Right atrium auricular region (tissue), 2 donors: ENCODE measurements around the gene MRAP2. TPM values are rescaled to one million over a fixed set of nuclear protein-coding genes. Genes with fewer than 3 reads are reported as not detected.
"Not testable (repeated sequence)": the region's sequence is repeated elsewhere in the genome, so short reads cannot be mapped to it uniquely, and the experiment has no call there.

Experiments
- DNase-seq: peaks from one replicate; pipeline ENCODE4 v3.0.0-alpha.2; 2019; ENCODE audit warnings: low spot score
- H3K27ac ChIP-seq, 2 donors: fragments of 200-600 bp; sonication (generic); 1 replicate in 1 of 2; 2 replicates in 1 of 2; pipeline ENCODE4 v1.5.1; 2016 to 2019
- H3K27me3 ChIP-seq, 2 donors: fragments of 200-600 bp; sonication (generic); one replicate each; pipeline versions ENCODE4 v1.5.1 to v1.6.0; 2017 to 2019
- H3K36me3 ChIP-seq: fragments of 200-600 bp; sonication (generic); one replicate; pipeline ENCODE4 v1.5.1; 2016
- H3K4me1 ChIP-seq, 2 donors: fragments of 200-600 bp; sonication (generic); one replicate each; pipeline versions ENCODE4 v1.5.1 to v1.6.0; 2017 to 2019
- H3K4me3 ChIP-seq, 2 donors: fragments of 200-600 bp; sonication (generic); 1 replicate in 1 of 2; 2 replicates in 1 of 2; pipeline ENCODE4 v1.5.1; 2017 to 2019; ENCODE audit warnings: mild to moderate bottlenecking in 1 of 2, moderate library complexity in 1 of 2
- H3K9me3 ChIP-seq, 2 donors: fragments of 200-600 bp; sonication (generic); one replicate each; pipeline ENCODE4 v1.5.1; 2019
- CTCF ChIP-seq, 2 donors: fragments of 200-600 bp; sonication (generic); IDR thresholded peaks; one replicate each; pipeline ENCODE4 v1.5.1; 2019; ENCODE audit warnings: antibody characterized with exemption in 2 of 2
- total RNA-seq, 2 donors: library from RNA; depleted of rRNA; stranded (reverse); fragments of >200 nt; gene quantifications; one replicate each; pipeline ENCODE4 v1.1.0, GENCODE V29; 2016

Gene MRAP2
- total RNA-seq, 2 donors from 2014 or later: 0.20 TPM; not detected in 1

- no peak for TF ChIP-seq CTCF (IDR thresholded peaks at IDR 0.05)
- H3K27ac ChIP-seq: no peak overlapping the region
These were observed 84.6 kb downstream of the MRAP2 start for GRCh38 chr6:84118191-84118590.

GRCh38 chr6:84119277-84119676 is 85.7 kb downstream of the MRAP2 start:
- H3K27me3 ChIP-seq: no peaks in the 10 kb centered on the region
- no peak for DNase-seq
- H3K4me3 ChIP-seq: no peak overlapping the region
- no peak for TF ChIP-seq CTCF (IDR thresholded peaks at IDR 0.05)
- H3K9me3 ChIP-seq: no peaks in the 10 kb centered on the region
- H3K36me3 ChIP-seq: no peaks in the 10 kb centered on the region
- H3K27ac ChIP-seq: no peak overlapping the region
- H3K4me1 ChIP-seq: no peaks in the 10 kb centered on the region

More at GRCh38 chr6:84118191-84118590, 84.6 kb downstream of the MRAP2 start:
- H3K9me3 ChIP-seq: no peaks in the 10 kb centered on the region
- H3K27me3 ChIP-seq: no peaks in the 10 kb centered on the region
- no peak overlapping the region for H3K4me3 ChIP-seq
- H3K4me1 ChIP-seq: no peaks in the 10 kb centered on the region
- H3K36me3 ChIP-seq: no peaks in the 10 kb centered on the region
- DNase-seq: no peak

- Histone ChIP-seq H3K4me1 (no peaks in the 10 kb centered on the region), H3K4me3 (no peak overlapping the region), H3K27ac (no peak overlapping the region), H3K9me3 (no peaks in the 10 kb centered on the region), H3K36me3 (peaks cover 11% of the 10 kb centered on the region), H3K27me3 (no peaks in the 10 kb centered on the region)
- TF ChIP-seq CTCF (IDR thresholded peaks at IDR 0.05): no peak
- DNase-seq: no peak
These were observed 89.6 kb downstream of the MRAP2 start for GRCh38 chr6:84123186-84123585.

- not testable (repeated sequence) for DNase-seq, H3K27ac ChIP-seq, H3K4me1 ChIP-seq, H3K4me3 ChIP-seq, H3K27me3 ChIP-seq, H3K9me3 ChIP-seq
- H3K36me3 ChIP-seq: peaks cover 11% of the 10 kb centered on the region
These were observed 96.0 kb downstream of the MRAP2 start for GRCh38 chr6:84129588-84129987.

- not testable (repeated sequence) for H3K9me3 ChIP-seq, H3K27me3 ChIP-seq, H3K4me1 ChIP-seq, DNase-seq, H3K27ac ChIP-seq, H3K36me3 ChIP-seq, H3K4me3 ChIP-seq
These were observed 99.8 kb downstream of the MRAP2 start for GRCh38 chr6:84133385-84133784.

- H3K4me1 ChIP-seq: no peaks in the 10 kb centered on the region
- no peak overlapping the region for H3K4me3 ChIP-seq
- no peaks in the 10 kb centered on the region for H3K27me3 ChIP-seq
- no peak overlapping the region for H3K27ac ChIP-seq
- TF ChIP-seq CTCF (IDR thresholded peaks at IDR 0.05): no peak
- no peak for DNase-seq
- H3K9me3 ChIP-seq: no peaks in the 10 kb centered on the region
- H3K36me3 ChIP-seq: no peaks in the 10 kb centered on the region
These were observed 101.7 kb downstream of the MRAP2 start for GRCh38 chr6:84135291-84135690.

GRCh38 chr6:84136364-84137050 is 102.9 kb downstream of the MRAP2 start:
- Histone ChIP-seq H3K4me3 (no peak overlapping the region), H3K4me1 (no peaks in the 10 kb centered on the region), H3K36me3 (peaks cover under 1% of the 10 kb centered on the region), H3K9me3 (no peaks in the 10 kb centered on the region), H3K27ac (no peak overlapping the region), H3K27me3 (no peaks in the 10 kb centered on the region)
- DNase-seq: no peak
- TF ChIP-seq CTCF (IDR thresholded peaks at IDR 0.05): no peak
